ENCODE measurements around the gene GPR158. TPM values are rescaled to one million over a fixed set of nuclear protein-coding genes. Genes with fewer than 3 reads are reported as not detected.

Gene GPR158
- total RNA-seq, 1 experiment from 2014 or later: not detected

GRCh38 chr10:25198151-25198550 lies 23.4 kb downstream of the GPR158 start:
- DNase-seq (ENCODE audit: unreplicated experiment): no peak
- H3K27ac Mint-ChIP-seq (ENCODE audit: low read depth, unreplicated experiment): no peak overlapping the region
- no peak overlapping the region for H3K4me3 Mint-ChIP-seq (ENCODE audit: unreplicated experiment)
- ChIA-PET CTCF (interaction anchor here (1.0 kb wide), 1 partner anchor 84 kb away, joined by 3 read pairs; no protein-coding TSS in a partner anchor), POLR2A (no interaction called here)
- intact Hi-C loops (cut with micrococcal nuclease): no loop called here
- BruUV-seq (replicated peaks): no TSS peak
- H3K27me3 Mint-ChIP-seq (ENCODE audit: insufficient read depth, unreplicated experiment): peaks cover 96% of the 10 kb centered on the region
- no peaks in the 10 kb centered on the region for H3K9me3 Mint-ChIP-seq (ENCODE audit: unreplicated experiment)
- H3K36me3 Mint-ChIP-seq (ENCODE audit: insufficient read depth, unreplicated experiment): no peaks in the 10 kb centered on the region
- H3K4me1 Mint-ChIP-seq (ENCODE audit: insufficient read depth, unreplicated experiment): no peaks in the 10 kb centered on the region
- TF ChIP-seq CTCF (IDR thresholded peaks at IDR 0.05; ENCODE audit: unreplicated experiment): no peak

- Mint-ChIP-seq H3K27me3 (ENCODE audit: insufficient read depth, unreplicated experiment) (peaks cover 68% of the 10 kb centered on the region), H3K36me3 (ENCODE audit: insufficient read depth, unreplicated experiment) (no peaks in the 10 kb centered on the region), H3K9me3 (ENCODE audit: unreplicated experiment) (no peaks in the 10 kb centered on the region), H3K4me1 (ENCODE audit: insufficient read depth, unreplicated experiment) (no peaks in the 10 kb centered on the region), H3K27ac (ENCODE audit: low read depth, unreplicated experiment) (no peak overlapping the region), H3K4me3 (ENCODE audit: unreplicated experiment) (no peak overlapping the region)
- CTCF ChIA-PET: interaction anchor here (0.6 to 0.9 kb wide), 3 partner anchors 20 to 1693 kb away, joined by 3 read pairs; no protein-coding TSS in a partner anchor
- intact Hi-C loops (cut with micrococcal nuclease): no loop called here
- no TSS peak for BruUV-seq (replicated peaks)
- POLR2A ChIA-PET: no interaction called here
- TF ChIP-seq CTCF (IDR thresholded peaks at IDR 0.05; ENCODE audit: unreplicated experiment): no peak
- no peak for DNase-seq (ENCODE audit: unreplicated experiment)
Measured at GRCh38 chr10:25206693-25207414, 32.1 kb downstream of the GPR158 start.

GRCh38 chr10:25209618-25210017 lies 34.8 kb downstream of the GPR158 start:
- CTCF ChIA-PET: interaction anchor here (0.6 kb wide), 1 partner anchor 17 kb away, joined by 4 read pairs; no protein-coding TSS in a partner anchor
- H3K4me3 Mint-ChIP-seq (ENCODE audit: unreplicated experiment): no peak overlapping the region
- BruUV-seq (replicated peaks): no TSS peak
- no peak for DNase-seq (ENCODE audit: unreplicated experiment)
- H3K36me3 Mint-ChIP-seq (ENCODE audit: insufficient read depth, unreplicated experiment): no peaks in the 10 kb centered on the region
- intact Hi-C loops (cut with micrococcal nuclease): no loop called here
- no peak for TF ChIP-seq CTCF (IDR thresholded peaks at IDR 0.05; ENCODE audit: unreplicated experiment)
- POLR2A ChIA-PET: no interaction called here
- no peaks in the 10 kb centered on the region for H3K9me3 Mint-ChIP-seq (ENCODE audit: unreplicated experiment)
- no peaks in the 10 kb centered on the region for H3K4me1 Mint-ChIP-seq (ENCODE audit: insufficient read depth, unreplicated experiment)
- no peak overlapping the region for H3K27ac Mint-ChIP-seq (ENCODE audit: low read depth, unreplicated experiment)
- H3K27me3 Mint-ChIP-seq (ENCODE audit: insufficient read depth, unreplicated experiment): peaks cover 43% of the 10 kb centered on the region

GRCh38 chr10:25210265-25210664 lies 35.5 kb downstream of the GPR158 start:
- BruUV-seq (replicated peaks): no TSS peak
- POLR2A ChIA-PET: no interaction called here
- H3K9me3 Mint-ChIP-seq (ENCODE audit: unreplicated experiment): no peaks in the 10 kb centered on the region
- TF ChIP-seq CTCF (IDR thresholded peaks at IDR 0.05; ENCODE audit: unreplicated experiment): no peak
- peaks cover 43% of the 10 kb centered on the region for H3K27me3 Mint-ChIP-seq (ENCODE audit: insufficient read depth, unreplicated experiment)
- CTCF ChIA-PET: interaction anchor here (0.6 kb wide), 1 partner anchor 17 kb away, joined by 4 read pairs; no protein-coding TSS in a partner anchor
- H3K4me1 Mint-ChIP-seq (ENCODE audit: insufficient read depth, unreplicated experiment): no peaks in the 10 kb centered on the region
- H3K36me3 Mint-ChIP-seq (ENCODE audit: insufficient read depth, unreplicated experiment): no peaks in the 10 kb centered on the region
- DNase-seq (ENCODE audit: unreplicated experiment): no peak
- no peak overlapping the region for H3K4me3 Mint-ChIP-seq (ENCODE audit: unreplicated experiment)
- no peak overlapping the region for H3K27ac Mint-ChIP-seq (ENCODE audit: low read depth, unreplicated experiment)
- intact Hi-C loops (cut with micrococcal nuclease): no loop called here

Measured in MCF 10A (cell line).